ENCODE measurements around the gene CYP11A1.

Gene CYP11A1

GRCh38 chr15:74367296-74367854 is at the start of gene CYP11A1:
TSS of gene CYP11A1 (minus strand) at chr15:74367646. CDS start at chr15:74367585, 61 bp downstream.
- no peak for DNase-seq

- DNase-seq, result peak in 2 of 58 donors; percentile 19 to 66
Observed at GRCh38 chr15:74417225-74417624, 49.8 kb upstream of the CYP11A1 start.

GRCh38 chr15:74415966-74416916 is 48.8 kb upstream of the CYP11A1 start:
- peak in 3 of 58 donors; percentile 9 to 30 (median 18) for DNase-seq

GRCh38 chr15:74414603-74415338 is 47.3 kb upstream of the CYP11A1 start:
- DNase-seq, result no peak

- no peak for DNase-seq
Observed at GRCh38 chr15:74414081-74414580, 46.7 kb upstream of the CYP11A1 start.

GRCh38 chr15:74413350-74414080 is 46.1 kb upstream of the CYP11A1 start:
- no peak for DNase-seq

GRCh38 chr15:74412159-74412558 is 44.7 kb upstream of the CYP11A1 start:
- no peak for DNase-seq

GRCh38 chr15:74411686-74412085 is 44.2 kb upstream of the CYP11A1 start:
- DNase-seq, result no peak

GRCh38 chr15:74410502-74410901 is 43.1 kb upstream of the CYP11A1 start:
- DNase-seq, result no peak

- no peak for DNase-seq
Observed at GRCh38 chr15:74409225-74409624, 41.8 kb upstream of the CYP11A1 start.

- DNase-seq, result no peak
Observed at GRCh38 chr15:74408815-74409214, 41.4 kb upstream of the CYP11A1 start.

GRCh38 chr15:74408385-74408784 is 40.9 kb upstream of the CYP11A1 start:
- DNase-seq, result no peak

- DNase-seq, result peak in 36 of 58 donors; percentile 8 to 70 (median 30)
Observed at GRCh38 chr15:74406992-74407705, 39.7 kb upstream of the CYP11A1 start.

GRCh38 chr15:74406517-74406916 is 39.1 kb upstream of the CYP11A1 start:
- no peak for DNase-seq

GRCh38 chr15:74405823-74406222 is 38.4 kb upstream of the CYP11A1 start:
- no peak for DNase-seq

GRCh38 chr15:74403991-74404563 is 36.6 kb upstream of the CYP11A1 start:
- peak in 31 of 58 donors; percentile 9 to 65 (median 34) for DNase-seq

GRCh38 chr15:74403588-74403919 is 36.1 kb upstream of the CYP11A1 start:
- no peak for DNase-seq

GRCh38 chr15:74402873-74403587 is 35.6 kb upstream of the CYP11A1 start:
- DNase-seq, result peak in 1 of 58 donors; percentile 14

- DNase-seq, result no peak
Observed at GRCh38 chr15:74402337-74402841, 34.9 kb upstream of the CYP11A1 start.
